Central memory CD4-positive, alpha-beta T cell (primary cell): Measurements from ENCODE around the gene ZNF423.

Experiments
- DNase-seq: peaks from one replicate; pipeline ENCODE4 v3.0.0; 2022

ZNF423 gene

GRCh38 chr16:49484936-49485335 lies 371.0 kb downstream of the ZNF423 start:
- no peak for DNase-seq

- DNase-seq, result no peak
These were observed 371.5 kb downstream of the ZNF423 start for GRCh38 chr16:49484451-49484849.

DNA sequence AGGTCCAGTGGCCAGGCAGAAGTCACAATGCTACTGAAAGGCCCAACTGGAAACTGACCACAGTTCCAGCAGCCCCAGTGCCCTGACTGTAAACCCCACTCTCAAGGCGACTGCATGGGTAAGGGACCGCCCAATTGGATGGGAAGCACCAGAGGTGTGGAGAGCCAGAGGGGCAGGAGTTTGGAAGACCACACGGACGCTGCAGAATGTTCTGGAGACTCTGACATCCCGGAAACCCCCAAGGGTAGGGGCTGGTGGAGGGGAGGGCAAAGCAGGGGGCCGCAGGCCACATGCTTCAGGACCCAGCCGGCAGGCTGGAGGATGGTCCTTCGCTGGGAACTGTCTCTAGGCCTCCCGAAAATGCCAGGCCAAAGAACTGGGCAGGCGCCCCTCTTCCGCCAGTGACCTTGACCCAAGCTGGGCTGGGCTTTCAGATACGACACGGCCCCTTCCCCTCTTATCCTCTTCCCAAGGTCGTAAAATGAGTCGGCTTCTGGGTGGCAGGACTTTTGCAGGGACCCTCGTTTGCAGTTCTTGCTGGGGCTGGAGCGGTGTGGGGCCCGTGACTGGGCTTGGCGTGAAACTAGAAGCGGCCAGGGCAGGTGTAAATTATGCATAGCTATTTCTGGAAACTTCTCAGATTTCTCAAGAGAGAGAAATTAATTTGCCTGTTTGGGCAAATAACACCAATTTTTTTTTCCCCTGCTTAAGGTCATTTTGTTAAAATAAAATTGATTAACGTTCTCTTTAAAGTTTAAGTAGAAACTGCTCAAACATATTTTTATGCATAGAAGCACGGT lies 372.1 kb downstream of the ZNF423 start:
- DNase-seq, result no peak

GRCh38 chr16:49483251-49483650 lies 372.7 kb downstream of the ZNF423 start:
- DNase-seq, result no peak

GRCh38 chr16:49482690-49483089 lies 373.2 kb downstream of the ZNF423 start:
- DNase-seq, result no peak

GRCh38 chr16:49478616-49479015 lies 377.3 kb downstream of the ZNF423 start:
- DNase-seq, result no peak

DNA sequence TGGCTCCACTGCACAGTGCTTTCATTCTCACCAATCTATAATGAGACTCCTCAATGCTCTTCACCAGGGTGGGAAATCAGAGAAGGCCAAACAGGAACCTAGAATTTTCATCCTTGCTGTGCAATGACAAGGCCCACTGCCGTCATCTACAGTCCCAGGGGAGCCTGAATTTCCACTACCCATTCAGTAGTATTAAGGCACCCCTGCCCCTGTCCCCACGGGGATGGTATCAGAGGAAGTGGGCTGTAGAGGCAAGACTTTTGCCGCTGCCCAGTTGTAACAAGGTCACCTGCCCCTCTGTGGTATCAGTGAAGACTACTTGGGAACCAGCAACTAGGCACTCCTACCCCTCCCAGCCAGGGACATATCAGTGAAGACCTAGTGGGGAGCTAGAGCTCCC lies 377.8 kb downstream of the ZNF423 start:
- no peak for DNase-seq

DNA sequence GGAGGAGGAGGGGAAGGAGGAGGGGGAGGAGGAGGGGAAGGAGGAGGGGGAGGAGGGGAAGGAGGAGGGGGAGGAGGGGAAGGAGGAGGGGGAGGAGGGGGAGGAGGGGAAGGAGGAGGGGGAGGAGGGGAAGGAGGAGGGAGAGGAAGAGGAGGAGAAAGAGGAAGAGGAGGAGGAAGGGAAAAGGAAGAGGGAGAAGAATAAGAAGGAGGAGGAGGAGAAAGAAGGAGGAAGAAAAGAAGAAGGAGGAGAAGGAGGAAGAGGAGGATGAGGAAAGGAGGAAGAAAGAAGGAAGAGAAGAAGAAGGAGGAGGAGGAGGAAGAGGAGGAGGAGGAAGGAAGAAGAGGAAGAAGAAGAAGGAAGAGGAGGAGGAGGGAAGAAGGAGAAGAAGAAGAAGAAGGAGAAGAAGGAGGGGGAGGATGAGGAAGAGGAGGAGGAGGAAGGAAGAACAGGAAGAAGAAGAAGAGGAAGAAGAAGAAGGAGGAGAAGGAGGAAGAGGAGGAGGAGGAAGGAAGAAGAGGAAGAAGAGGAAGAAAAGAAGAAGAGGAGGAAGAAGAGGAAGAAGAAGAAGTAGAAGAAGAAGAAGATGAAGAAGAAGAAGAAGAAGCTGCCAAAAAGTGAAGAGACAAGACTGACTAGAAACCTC lies 378.5 kb downstream of the ZNF423 start:
- no peak for DNase-seq

- DNase-seq, result no peak
These were observed 381.2 kb downstream of the ZNF423 start for GRCh38 chr16:49474741-49475140.

GRCh38 chr16:49473773-49474172 lies 382.1 kb downstream of the ZNF423 start:
- DNase-seq, result no peak

GRCh38 chr16:49473131-49473530 lies 382.8 kb downstream of the ZNF423 start:
- DNase-seq, result no peak

GRCh38 chr16:49472598-49472997 lies 383.3 kb downstream of the ZNF423 start:
- DNase-seq, result no peak

DNA sequence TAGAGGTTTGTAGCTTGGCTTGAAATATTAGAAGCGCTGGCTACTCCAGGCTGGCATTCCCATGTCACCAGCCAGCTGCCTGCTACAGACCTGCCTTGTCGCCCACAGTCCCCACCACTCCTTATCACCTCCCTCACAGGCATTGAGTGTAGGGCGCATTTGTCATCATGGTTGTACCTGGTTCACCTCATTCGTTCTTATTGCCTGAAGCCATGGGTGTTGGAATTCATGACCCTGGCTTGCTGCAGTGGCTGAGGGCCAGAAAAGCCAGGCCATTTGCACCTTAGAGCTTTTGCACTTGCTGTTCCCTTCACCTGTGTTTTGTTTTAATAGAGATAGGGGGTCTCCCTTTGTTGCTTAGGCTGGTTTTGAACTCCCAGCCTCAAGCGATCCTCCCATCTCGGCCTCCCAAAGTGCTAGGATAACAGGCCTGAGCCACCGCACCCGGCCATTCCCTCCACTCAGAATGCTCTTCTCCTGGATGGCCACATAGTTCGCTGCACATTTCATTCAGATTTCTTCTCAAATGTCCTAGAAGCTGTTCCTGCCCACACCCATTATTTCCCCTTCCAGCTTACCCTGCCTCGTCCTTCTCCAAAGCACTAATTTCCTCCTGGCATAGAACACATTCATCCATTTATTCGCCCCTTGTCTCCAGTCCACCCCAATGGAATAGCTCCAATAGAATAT lies 384.7 kb downstream of the ZNF423 start:
- no peak for DNase-seq

DNA sequence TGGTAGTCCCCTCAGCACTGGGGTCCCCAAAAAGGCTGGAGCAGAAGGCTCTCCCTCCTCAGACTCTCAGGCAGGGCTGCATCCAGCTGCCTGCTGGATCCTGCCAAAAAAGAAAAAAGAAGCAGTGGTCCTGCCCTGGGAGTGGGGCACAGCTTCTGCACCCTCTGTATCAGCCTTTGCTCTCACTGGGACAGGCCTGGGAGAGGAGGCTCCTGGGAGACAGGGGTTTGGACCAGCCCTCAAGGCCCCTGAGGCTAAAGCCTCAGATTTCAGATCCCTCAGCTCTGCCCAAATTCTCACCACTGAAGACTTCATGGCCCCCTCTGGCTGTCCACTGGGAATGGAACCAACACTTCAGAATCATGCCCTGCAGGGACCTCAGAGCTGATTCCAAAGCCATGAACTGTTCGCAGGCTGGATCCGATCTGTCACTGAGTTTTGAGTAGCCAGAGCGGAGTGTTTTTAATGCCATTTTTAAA lies 385.4 kb downstream of the ZNF423 start:
- no peak for DNase-seq

- DNase-seq, result no peak
These were observed 385.9 kb downstream of the ZNF423 start for GRCh38 chr16:49469930-49470451.

GRCh38 chr16:49469311-49469670 lies 386.6 kb downstream of the ZNF423 start:
- DNase-seq, result no peak

- no peak for DNase-seq
These were observed 387.2 kb downstream of the ZNF423 start for GRCh38 chr16:49468611-49469310.

- DNase-seq, result no peak
These were observed 388.2 kb downstream of the ZNF423 start for GRCh38 chr16:49467540-49468372.

GRCh38 chr16:49466881-49467280 lies 389.0 kb downstream of the ZNF423 start:
- DNase-seq, result no peak

DNA sequence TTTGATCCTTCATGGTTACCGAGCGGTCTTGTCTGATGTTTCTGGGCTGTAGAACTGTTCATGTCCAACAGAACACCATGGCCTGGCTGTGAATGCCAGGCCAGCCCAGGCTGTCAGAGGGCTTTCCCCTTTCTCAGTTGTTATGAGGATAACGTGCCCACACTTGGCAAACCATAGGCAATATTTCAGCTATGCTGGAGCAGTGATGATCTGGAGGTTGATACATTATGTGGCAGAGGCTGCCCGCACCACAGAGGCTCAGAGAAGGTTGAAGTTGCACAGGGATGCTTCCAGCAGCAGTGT lies 389.4 kb downstream of the ZNF423 start:
- DNase-seq, result no peak

DNA sequence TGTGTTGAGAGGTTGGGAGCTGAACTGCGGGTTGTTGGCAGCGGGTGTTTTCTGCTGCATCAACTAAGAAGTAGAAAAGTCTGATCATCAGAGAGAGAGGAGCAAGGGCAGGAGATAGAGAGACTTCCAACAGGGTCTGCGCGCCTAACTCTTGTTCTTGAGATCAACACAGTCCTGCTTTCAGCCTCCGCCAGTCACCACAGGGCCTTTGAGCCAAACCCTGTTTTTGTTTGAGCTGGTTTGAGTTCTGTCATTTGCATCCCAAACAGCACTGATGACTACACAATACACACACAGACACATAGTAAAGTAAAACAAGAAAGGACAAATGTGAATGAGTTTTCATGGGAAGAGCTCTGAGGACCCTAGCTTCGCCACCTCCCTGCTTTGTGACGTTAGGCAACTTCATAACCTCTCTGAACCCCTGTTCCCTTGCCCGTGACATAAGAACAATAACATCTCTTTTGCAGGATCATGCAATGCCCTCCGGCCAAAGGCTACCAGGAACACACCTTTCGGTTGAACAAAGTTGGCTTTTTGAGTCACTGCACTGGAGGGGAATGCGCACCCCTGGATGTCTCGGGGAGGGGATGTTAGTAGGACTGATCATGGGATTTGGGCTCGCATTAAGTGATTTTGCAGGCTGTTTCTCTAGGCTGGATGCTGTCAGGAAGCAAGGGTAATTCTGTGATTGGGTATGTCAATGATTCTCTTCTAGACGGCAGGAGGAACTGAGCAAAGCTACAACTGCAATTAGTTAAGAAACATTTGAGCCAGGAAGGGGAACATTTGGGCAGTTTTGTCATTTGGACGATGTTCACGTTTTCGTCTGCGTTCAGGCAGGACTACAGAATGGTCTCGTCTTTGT lies 390.0 kb downstream of the ZNF423 start:
- no peak for DNase-seq
